Progenitor cell of endocrine pancreas (in vitro differentiated cells): ENCODE measurements around the gene CORO1C. TPM values are rescaled to one million over a fixed set of nuclear protein-coding genes. Genes with fewer than 3 reads are reported as not detected.

Experiments used
- DNase-seq: peaks from one replicate; pipeline ENCODE4 v3.0.0; 2021; ENCODE audit warnings: low spot score; ENCODE audit not compliant: unreplicated experiment
- H3K27ac Mint-ChIP-seq: 2 replicates; pipeline ENCODE4 v1.8.0; 2021; ENCODE audit warnings: mild to moderate bottlenecking, moderate library complexity, mixed read lengths
- H3K27me3 Mint-ChIP-seq: 2 replicates; pipeline ENCODE4 v1.8.0; 2021; ENCODE audit warnings: mixed read lengths
- H3K36me3 Mint-ChIP-seq: 2 replicates; pipeline ENCODE4 v1.8.0; 2022; ENCODE audit warnings: mixed read lengths; ENCODE audit not compliant: insufficient read depth
- H3K4me1 Mint-ChIP-seq: 2 replicates; pipeline ENCODE4 v1.8.0; 2021; ENCODE audit warnings: low read depth, mixed read lengths
- H3K4me3 Mint-ChIP-seq: 2 replicates; pipeline ENCODE4 v1.8.0; 2021; ENCODE audit warnings: low read depth, mild to moderate bottlenecking, moderate library complexity, mixed read lengths
- H3K9me3 Mint-ChIP-seq: 2 replicates; pipeline ENCODE4 v1.8.0; 2021; ENCODE audit warnings: low read depth, mixed read lengths
- total RNA-seq: library from RNA; stranded (reverse); gene quantifications from 2 replicates; pipeline ENCODE4 v1.2.1, GENCODE V29; 2021
- TF ChIP-seq, protein P1 (sequence below): fragments of 200-600 bp; sonication (generic); IDR thresholded peaks from one replicate; pipeline ENCODE4 v1.5.0; 2021; ENCODE audit warnings: antibody characterized with exemption, mild to moderate bottlenecking; ENCODE audit not compliant: unreplicated experiment

Gene CORO1C
- total RNA-seq, 1 donor from 2014 or later = 68.3 TPM

DNA sequence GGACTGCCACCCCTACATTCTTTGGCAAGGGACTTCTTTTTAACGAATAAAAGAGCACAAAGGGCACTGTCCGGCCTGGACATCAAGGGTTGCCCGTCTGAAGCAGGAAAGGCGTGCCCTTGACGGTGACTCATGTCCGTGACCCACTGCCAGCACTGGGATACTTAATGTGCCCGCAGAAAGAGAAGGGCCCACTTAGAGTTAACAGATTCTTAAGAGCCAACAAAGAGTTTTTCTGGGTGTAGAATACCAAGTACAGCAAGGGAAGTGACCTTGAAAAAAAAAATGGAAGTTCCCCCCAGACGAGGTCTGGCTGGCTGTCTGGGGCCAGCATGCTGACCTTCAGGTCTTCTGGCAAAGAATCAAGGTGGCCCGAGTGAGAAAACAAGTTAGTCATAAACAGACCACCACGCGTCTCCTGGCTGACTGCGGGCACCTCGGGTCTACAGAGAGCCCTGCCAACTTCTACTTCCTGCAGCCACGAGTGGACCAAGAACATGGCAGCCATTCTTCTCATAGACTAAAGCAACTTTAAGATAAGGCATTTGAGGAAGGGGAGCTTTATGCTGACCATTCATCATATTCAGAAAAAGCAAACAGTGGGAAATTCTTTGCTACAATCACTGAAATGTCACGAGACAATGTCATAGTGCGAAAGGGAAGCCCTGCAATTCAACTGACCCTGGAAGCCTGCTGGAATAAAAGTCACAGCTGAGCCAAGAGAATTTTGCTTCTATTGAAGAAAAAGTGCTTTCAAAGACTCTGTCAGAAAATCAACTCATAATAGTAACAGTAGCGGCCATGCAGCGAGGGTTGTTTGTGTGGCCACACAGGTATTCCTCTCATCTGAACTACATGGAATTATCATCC is 87.1 kb downstream of the CORO1C start:
- Mint-ChIP-seq H3K4me1 (no peaks in the 10 kb centered on the region), H3K36me3 (peaks cover 17% of the 10 kb centered on the region), H3K4me3 (no peak overlapping the region), H3K27me3 (no peaks in the 10 kb centered on the region), H3K27ac (no peak overlapping the region), H3K9me3 (no peaks in the 10 kb centered on the region)
- no peak for DNase-seq
- TF ChIP-seq, protein P1, sequence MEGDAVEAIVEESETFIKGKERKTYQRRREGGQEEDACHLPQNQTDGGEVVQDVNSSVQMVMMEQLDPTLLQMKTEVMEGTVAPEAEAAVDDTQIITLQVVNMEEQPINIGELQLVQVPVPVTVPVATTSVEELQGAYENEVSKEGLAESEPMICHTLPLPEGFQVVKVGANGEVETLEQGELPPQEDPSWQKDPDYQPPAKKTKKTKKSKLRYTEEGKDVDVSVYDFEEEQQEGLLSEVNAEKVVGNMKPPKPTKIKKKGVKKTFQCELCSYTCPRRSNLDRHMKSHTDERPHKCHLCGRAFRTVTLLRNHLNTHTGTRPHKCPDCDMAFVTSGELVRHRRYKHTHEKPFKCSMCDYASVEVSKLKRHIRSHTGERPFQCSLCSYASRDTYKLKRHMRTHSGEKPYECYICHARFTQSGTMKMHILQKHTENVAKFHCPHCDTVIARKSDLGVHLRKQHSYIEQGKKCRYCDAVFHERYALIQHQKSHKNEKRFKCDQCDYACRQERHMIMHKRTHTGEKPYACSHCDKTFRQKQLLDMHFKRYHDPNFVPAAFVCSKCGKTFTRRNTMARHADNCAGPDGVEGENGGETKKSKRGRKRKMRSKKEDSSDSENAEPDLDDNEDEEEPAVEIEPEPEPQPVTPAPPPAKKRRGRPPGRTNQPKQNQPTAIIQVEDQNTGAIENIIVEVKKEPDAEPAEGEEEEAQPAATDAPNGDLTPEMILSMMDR = no peak

DNA sequence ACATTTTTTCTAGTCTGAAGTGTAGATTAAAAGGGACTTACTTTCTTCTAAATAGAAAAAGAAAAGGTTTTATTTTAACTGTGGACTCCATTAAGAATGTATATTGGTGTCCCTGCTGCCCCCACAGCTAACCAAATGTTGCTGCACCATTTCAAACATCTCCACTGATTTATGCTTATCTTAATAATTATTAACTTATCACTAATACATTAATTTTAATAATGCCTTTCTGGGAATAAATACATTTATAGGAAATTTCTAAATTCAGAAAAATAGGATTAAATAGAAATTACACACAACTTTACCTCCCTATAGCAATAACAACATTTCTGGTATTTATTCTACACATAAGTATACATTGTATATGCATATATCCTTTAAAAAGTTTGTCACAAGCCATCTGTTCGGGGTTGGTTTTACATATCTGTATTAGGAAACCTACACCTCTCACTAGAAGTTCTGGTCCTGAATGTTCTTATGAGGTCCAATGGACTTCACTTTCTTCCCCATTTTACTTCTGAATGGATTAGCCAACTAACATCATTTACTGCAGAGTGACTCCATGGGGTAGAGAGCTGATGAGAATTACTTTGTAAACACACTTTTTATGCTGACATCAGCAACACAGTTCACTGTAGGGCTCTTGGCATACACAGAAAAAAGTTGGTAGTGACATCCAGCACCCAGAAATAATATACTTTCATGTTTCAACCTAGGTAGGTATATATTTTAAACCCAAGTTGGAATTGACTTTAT is 88.2 kb downstream of the CORO1C start:
- TF ChIP-seq, protein P1 = no peak
- Mint-ChIP-seq H3K36me3 (peaks cover 13% of the 10 kb centered on the region), H3K4me1 (peaks cover 6% of the 10 kb centered on the region), H3K27me3 (no peaks in the 10 kb centered on the region), H3K9me3 (no peaks in the 10 kb centered on the region), H3K27ac (no peak overlapping the region), H3K4me3 (no peak overlapping the region)
- DNase-seq = no peak

DNA sequence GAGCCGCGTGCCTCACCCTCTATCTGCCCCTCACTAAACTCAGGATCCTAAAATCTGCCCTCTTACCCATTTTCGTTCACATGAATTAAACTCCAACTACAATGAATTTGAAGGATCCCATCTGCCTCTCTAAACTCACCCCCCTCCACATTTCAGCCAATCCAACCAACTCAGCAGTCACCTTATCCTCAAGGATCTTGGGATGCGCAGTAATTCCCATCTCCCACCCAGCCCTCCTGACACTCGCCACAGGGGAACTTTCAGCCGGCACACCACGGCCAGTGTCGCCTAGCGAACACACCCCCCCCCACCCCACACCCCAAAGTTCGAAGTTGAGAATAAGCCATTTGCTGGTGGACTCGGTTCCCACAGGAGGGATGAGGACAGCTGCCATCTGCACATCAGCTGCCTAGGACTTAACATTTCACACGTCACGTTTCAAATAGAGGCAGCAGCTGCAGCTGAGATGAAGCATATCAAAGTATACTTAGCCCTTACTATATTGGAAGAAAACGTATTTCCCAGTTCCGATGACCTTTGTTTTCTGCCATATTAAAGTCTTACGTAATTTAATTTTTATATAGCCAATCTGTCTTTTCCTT is 88.9 kb downstream of the CORO1C start:
- H3K4me1 Mint-ChIP-seq = peaks cover 9% of the 10 kb centered on the region
- H3K9me3 Mint-ChIP-seq = no peaks in the 10 kb centered on the region

DNA sequence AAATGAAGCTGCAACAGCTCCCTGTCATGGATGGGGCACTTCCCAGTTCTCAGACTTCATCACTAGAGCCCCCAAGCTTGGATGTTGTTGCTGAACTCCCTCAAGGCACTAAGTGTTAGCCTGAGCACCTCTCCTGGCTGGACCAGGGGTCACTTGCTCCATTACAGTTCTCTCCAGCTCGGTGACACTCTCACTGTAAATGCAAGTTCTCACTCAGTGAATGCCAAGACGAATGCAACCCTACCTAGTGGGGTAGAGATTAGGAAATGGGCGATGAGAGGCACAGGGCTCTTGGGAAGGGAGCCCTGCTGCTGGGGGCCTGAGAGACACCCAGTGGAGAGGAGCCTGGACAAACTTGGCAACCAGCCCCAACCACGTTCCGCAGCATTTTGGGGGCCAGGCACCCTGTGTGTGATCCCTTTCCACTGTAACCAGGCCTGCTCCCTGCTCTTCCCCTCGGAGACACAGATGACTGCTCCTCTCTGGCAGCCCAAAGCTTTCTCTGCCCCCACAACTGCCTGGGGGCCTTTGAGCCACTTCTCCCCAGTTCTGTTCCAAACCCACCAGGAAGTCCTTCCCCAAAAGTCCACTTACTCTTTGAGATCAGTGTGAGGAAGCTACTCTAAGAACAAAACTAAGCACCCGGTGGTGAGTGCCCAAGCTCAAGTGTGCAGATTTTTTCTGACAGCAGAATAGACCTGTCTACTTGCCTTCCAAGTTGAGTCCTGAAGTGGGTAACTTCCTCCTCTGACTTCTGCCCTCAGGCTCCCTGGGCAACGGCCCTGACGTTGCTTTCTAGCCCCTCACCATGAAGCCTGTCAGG is 89.7 kb downstream of the CORO1C start:
- no peak overlapping the region for H3K4me3 Mint-ChIP-seq
- H3K27me3 Mint-ChIP-seq = no peaks in the 10 kb centered on the region
- H3K27ac Mint-ChIP-seq = no peak overlapping the region
- TF ChIP-seq, protein P1 = no peak
- peaks cover 9% of the 10 kb centered on the region for H3K4me1 Mint-ChIP-seq
- H3K9me3 Mint-ChIP-seq = no peaks in the 10 kb centered on the region
- peaks cover 8% of the 10 kb centered on the region for H3K36me3 Mint-ChIP-seq
- DNase-seq = no peak

More for the DNA sequence above, 88.9 kb downstream of the CORO1C start:
- no peak for DNase-seq
- H3K4me3 Mint-ChIP-seq = no peak overlapping the region
- no peaks in the 10 kb centered on the region for H3K27me3 Mint-ChIP-seq
- H3K27ac Mint-ChIP-seq = no peak overlapping the region
- TF ChIP-seq, protein P1 = no peak
- peaks cover 11% of the 10 kb centered on the region for H3K36me3 Mint-ChIP-seq
